H9 (cell line): ENCODE results near the gene ORMDL2. TPM values are rescaled to one million over a fixed set of nuclear protein-coding genes. Genes with fewer than 3 reads are reported as not detected.

ENCODE experiments used
- DNase-seq: peaks from one replicate; pipeline ENCODE4 v3.0.0-alpha.2; 2017
- H2AFZ ChIP-seq: one replicate; pipeline ENCODE4 v1.6.1; 2013; ENCODE audit warnings: mild to moderate bottlenecking, low read length, control low read depth, moderate library complexity
- H2AK5ac ChIP-seq: 2 replicates; pipeline ENCODE4 v1.6.1; 2013; ENCODE audit warnings: low read length, control low read depth, mixed read lengths; ENCODE audit not compliant: insufficient read length
- H2BK120ac ChIP-seq: one replicate; pipeline ENCODE4 v1.6.1; 2013; ENCODE audit warnings: low read depth, mild to moderate bottlenecking, low read length, control low read depth, inconsistent platforms; ENCODE audit not compliant: poor library complexity, severe bottlenecking
- H2BK12ac ChIP-seq: 2 replicates; pipeline ENCODE4 v1.6.1; 2013; ENCODE audit warnings: low read length, control low read depth, mixed read lengths, low read depth; ENCODE audit not compliant: insufficient read length
- H2BK15ac ChIP-seq: 2 replicates; pipeline ENCODE4 v1.6.1; 2013; ENCODE audit warnings: low read depth, low read length, control low read depth
- H2BK20ac ChIP-seq: one replicate; pipeline ENCODE4 v1.6.1; 2013; ENCODE audit warnings: low read depth, mild to moderate bottlenecking, low read length, control low read depth, inconsistent platforms; ENCODE audit not compliant: poor library complexity, severe bottlenecking
- H2BK5ac ChIP-seq: 2 replicates; pipeline ENCODE4 v1.6.1; 2013; ENCODE audit warnings: low read length, control low read depth, mixed read lengths; ENCODE audit not compliant: insufficient read length
- H3K14ac ChIP-seq: 2 replicates; pipeline ENCODE4 v1.6.1; 2013; ENCODE audit warnings: low read length, control low read depth; ENCODE audit not compliant: insufficient read depth
- H3K18ac ChIP-seq: 2 replicates; pipeline ENCODE4 v1.6.1; 2013; ENCODE audit warnings: low read depth, mild to moderate bottlenecking, mixed read lengths, low read length, control low read depth; ENCODE audit not compliant: insufficient read length
- H3K23ac ChIP-seq: 2 replicates; pipeline ENCODE4 v1.6.1; 2013; ENCODE audit warnings: low read length, control low read depth, mixed read lengths, low read depth; ENCODE audit not compliant: insufficient read length
- H3K23me2 ChIP-seq: 2 replicates; pipeline ENCODE4 v1.6.1; 2013; ENCODE audit warnings: low read depth, mild to moderate bottlenecking, mixed read lengths, low read length, control low read depth; ENCODE audit not compliant: insufficient read length, poor library complexity, severe bottlenecking
- H3K27ac ChIP-seq: 2 replicates; pipeline ENCODE4 v1.5.1; 2013; ENCODE audit warnings: low read length, control low read depth, mixed read lengths, low read depth; ENCODE audit not compliant: insufficient read length
- H3K27me3 ChIP-seq: 2 replicates; pipeline ENCODE4 v1.6.1; 2013; ENCODE audit warnings: low read length, control low read depth, inconsistent platforms; ENCODE audit not compliant: insufficient read depth
- H3K4ac ChIP-seq: 2 replicates; pipeline ENCODE4 v1.6.1; 2013; ENCODE audit warnings: low read depth, mild to moderate bottlenecking, control low read depth, inconsistent platforms, low read length, moderate library complexity
- H3K4me1 ChIP-seq: 2 replicates; pipeline ENCODE4 v1.6.1; 2013; ENCODE audit warnings: low read length, control low read depth, inconsistent platforms; ENCODE audit not compliant: insufficient read depth
- H3K4me2 ChIP-seq: 2 replicates; pipeline ENCODE4 v1.6.1; 2013; ENCODE audit warnings: low read length, control low read depth, mixed read lengths; ENCODE audit not compliant: insufficient read length, insufficient read depth
- H3K56ac ChIP-seq: 2 replicates; pipeline ENCODE4 v1.6.1; 2013; ENCODE audit warnings: low read depth, mild to moderate bottlenecking, mixed read lengths, low read length, control low read depth; ENCODE audit not compliant: insufficient read length
- H3K79me1 ChIP-seq: 2 replicates; pipeline ENCODE4 v1.6.1; 2013; ENCODE audit warnings: low read depth, mild to moderate bottlenecking, moderate library complexity, low read length, control low read depth, inconsistent platforms; ENCODE audit not compliant: insufficient read depth, poor library complexity, severe bottlenecking
- H3K79me2 ChIP-seq: 2 replicates; pipeline ENCODE4 v1.6.1; 2013; ENCODE audit warnings: low read length, control low read depth, inconsistent platforms; ENCODE audit not compliant: insufficient read depth
- H3K9ac ChIP-seq: 2 replicates; pipeline ENCODE4 v1.6.1; 2013; ENCODE audit warnings: low read length, control low read depth, mixed read lengths; ENCODE audit not compliant: insufficient read length; ENCODE audit errors: extremely low read depth
- H3K9me3 ChIP-seq: one replicate; pipeline ENCODE4 v1.6.1; 2013; ENCODE audit warnings: low read depth, low read length, inconsistent platforms; ENCODE audit not compliant: control insufficient read depth
- H3T11ph ChIP-seq: one replicate; pipeline ENCODE4 v1.6.1; 2013; ENCODE audit warnings: mild to moderate bottlenecking, low read length, control low read depth, inconsistent platforms
- H4K20me1 ChIP-seq: one replicate; pipeline ENCODE4 v1.6.1; 2013; ENCODE audit not compliant: control insufficient read depth, insufficient read length, insufficient read depth
- H4K5ac ChIP-seq: 2 replicates; pipeline ENCODE4 v1.6.1; 2013; ENCODE audit warnings: low read depth, mild to moderate bottlenecking, mixed read lengths, low read length, control low read depth; ENCODE audit not compliant: insufficient read length
- H4K8ac ChIP-seq: replicated peaks from 2 replicates; pipeline ENCODE4 v1.6.1; 2013; ENCODE audit warnings: low read length, control low read depth, mixed read lengths, low read depth; ENCODE audit not compliant: insufficient read length
- H4K91ac ChIP-seq: 2 replicates; pipeline ENCODE4 v1.6.1; 2013; ENCODE audit warnings: low read depth, mild to moderate bottlenecking, moderate library complexity, mixed read lengths, low read length, control low read depth; ENCODE audit not compliant: insufficient read length
- H3K27ac Mint-ChIP-seq, 3 experiments: 2 replicates in 2 of 3; 3 replicates in 1 of 3; pipeline ENCODE4 v1.8.0; 2020 to 2021; ENCODE audit warnings: mixed read lengths in 3 of 3, mild to moderate bottlenecking in 1 of 3, moderate library complexity in 1 of 3
- H3K27me3 Mint-ChIP-seq: 2 replicates; pipeline ENCODE4 v1.8.0; 2021; ENCODE audit warnings: low read depth, mild to moderate bottlenecking, moderate library complexity, mixed read lengths
- H3K36me3 Mint-ChIP-seq, 3 experiments: 2 replicates in 2 of 3; 3 replicates in 1 of 3; pipeline ENCODE4 v1.8.0; 2020 to 2021; ENCODE audit warnings: low read depth in 3 of 3, mixed read lengths in 3 of 3; ENCODE audit not compliant: insufficient read depth in 1 of 3
- H3K4me1 Mint-ChIP-seq, 2 experiments: 2 replicates each; pipeline ENCODE4 v1.8.0; 2020; ENCODE audit warnings: mixed read lengths in 2 of 2
- H3K4me3 Mint-ChIP-seq, 2 experiments: 2 replicates in 1 of 2; 3 replicates in 1 of 2; pipeline ENCODE4 v1.8.0; 2020 to 2021; ENCODE audit warnings: mild to moderate bottlenecking in 2 of 2, mixed read lengths in 2 of 2, moderate library complexity in 1 of 2
- H3K9me3 Mint-ChIP-seq, 2 experiments: 2 replicates in 1 of 2; 3 replicates in 1 of 2; pipeline ENCODE4 v1.8.0; 2020; ENCODE audit warnings: mild to moderate bottlenecking in 2 of 2, mixed read lengths in 2 of 2, moderate library complexity in 1 of 2
- WGBS: extraction: QIAGEN DNeasy Blood & Tissue Kit; methylation state at CpG from one replicate; pipeline ENCODE4 v1.1.7; 2013; ENCODE audit warnings: missing lambda C conversion rate, low lambda C conversion rate, mixed read lengths; ENCODE audit not compliant: insufficient read length; ENCODE audit errors: extremely low coverage; 5-methylcytosine and 5-hydroxymethylcytosine counted together
- total RNA-seq: library from RNA; stranded (reverse); gene quantifications from 2 replicates; pipeline ENCODE4 v1.2.1, GENCODE V29; 2021
- TF ChIP-seq, protein P1 (sequence below): fragments of 200-600 bp; sonication (generic); conservative IDR thresholded peaks from 3 replicates; pipeline ENCODE4 v1.8.0; 2021; ENCODE audit warnings: antibody characterized with exemption, mild to moderate bottlenecking

Gene ORMDL2
- total RNA-seq, 1 experiment from 2014 or later, result 51.3 TPM

DNA sequence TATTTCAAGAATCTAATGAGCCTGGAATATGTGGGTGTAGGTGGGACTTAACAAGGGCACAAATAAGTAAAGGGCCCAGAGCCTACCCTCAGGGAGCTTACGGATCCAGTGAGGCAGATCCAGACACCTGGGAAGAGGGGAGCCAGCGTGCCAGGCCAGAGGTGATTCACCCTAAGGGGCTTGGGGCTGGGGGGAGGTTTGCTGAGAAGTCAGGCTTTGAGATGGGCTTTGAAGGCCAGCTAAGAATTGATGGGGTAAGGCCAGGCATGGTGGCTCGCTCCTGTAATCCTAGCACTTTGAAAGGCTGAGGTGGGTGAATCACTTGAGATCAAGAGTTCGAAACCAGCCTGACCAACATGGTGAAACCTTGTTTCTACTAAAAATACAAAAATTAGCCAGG, 25.6 kb downstream of the ORMDL2 start:
- peak; percentile 28 for DNase-seq
- Mint-ChIP-seq H3K4me3 (no peak overlapping the region), H3K36me3 (no peaks in the 10 kb centered on the region), H3K4me1 (peaks cover 19 to 25% of the 10 kb centered on the region in 2 experiments), H3K27ac (no peak overlapping the region), H3K27me3 (0 out of 2 replicates have a peak, but pooled peaks cover 2% of the 10 kb centered on the region), H3K9me3 (no peaks in the 10 kb centered on the region)
- Histone ChIP-seq H4K5ac (no peak overlapping the region), H3K4me1 (no peaks in the 10 kb centered on the region; the same call in 1 of the 2 replicates), H3K23ac (no peak overlapping the region), H2AFZ (no peak overlapping the region), H2BK20ac (no peak overlapping the region), H3K4me2 (no peak overlapping the region), H3K23me2 (no peaks in the 10 kb centered on the region), H3K27ac (no peak overlapping the region), H3K18ac (no peak overlapping the region), H3T11ph (no peak overlapping the region), H4K20me1 (peaks cover 3% of the 10 kb centered on the region), H3K14ac (no peak overlapping the region), H3K4ac (no peak overlapping the region), H2BK120ac (no peak overlapping the region), H3K9ac (no peak overlapping the region), H2AK5ac (no peak overlapping the region), H3K27me3 (no peaks in the 10 kb centered on the region), H4K91ac (no peak overlapping the region), H3K56ac (no peak overlapping the region), H2BK15ac (no peak overlapping the region), H4K8ac (no peak overlapping the region), H2BK12ac (no peak overlapping the region), H3K9me3 (no peaks in the 10 kb centered on the region), H2BK5ac (no peak overlapping the region), H3K79me2 (no peaks in the 10 kb centered on the region), H3K79me1 (no peaks in the 10 kb centered on the region)
- WGBS, result no CpG with 5 or more reads among the region's 4 CpGs
- TF ChIP-seq, protein P1, sequence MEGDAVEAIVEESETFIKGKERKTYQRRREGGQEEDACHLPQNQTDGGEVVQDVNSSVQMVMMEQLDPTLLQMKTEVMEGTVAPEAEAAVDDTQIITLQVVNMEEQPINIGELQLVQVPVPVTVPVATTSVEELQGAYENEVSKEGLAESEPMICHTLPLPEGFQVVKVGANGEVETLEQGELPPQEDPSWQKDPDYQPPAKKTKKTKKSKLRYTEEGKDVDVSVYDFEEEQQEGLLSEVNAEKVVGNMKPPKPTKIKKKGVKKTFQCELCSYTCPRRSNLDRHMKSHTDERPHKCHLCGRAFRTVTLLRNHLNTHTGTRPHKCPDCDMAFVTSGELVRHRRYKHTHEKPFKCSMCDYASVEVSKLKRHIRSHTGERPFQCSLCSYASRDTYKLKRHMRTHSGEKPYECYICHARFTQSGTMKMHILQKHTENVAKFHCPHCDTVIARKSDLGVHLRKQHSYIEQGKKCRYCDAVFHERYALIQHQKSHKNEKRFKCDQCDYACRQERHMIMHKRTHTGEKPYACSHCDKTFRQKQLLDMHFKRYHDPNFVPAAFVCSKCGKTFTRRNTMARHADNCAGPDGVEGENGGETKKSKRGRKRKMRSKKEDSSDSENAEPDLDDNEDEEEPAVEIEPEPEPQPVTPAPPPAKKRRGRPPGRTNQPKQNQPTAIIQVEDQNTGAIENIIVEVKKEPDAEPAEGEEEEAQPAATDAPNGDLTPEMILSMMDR, result no peak
